Measurements from ENCODE around the gene ADAMTS15.

DNA sequence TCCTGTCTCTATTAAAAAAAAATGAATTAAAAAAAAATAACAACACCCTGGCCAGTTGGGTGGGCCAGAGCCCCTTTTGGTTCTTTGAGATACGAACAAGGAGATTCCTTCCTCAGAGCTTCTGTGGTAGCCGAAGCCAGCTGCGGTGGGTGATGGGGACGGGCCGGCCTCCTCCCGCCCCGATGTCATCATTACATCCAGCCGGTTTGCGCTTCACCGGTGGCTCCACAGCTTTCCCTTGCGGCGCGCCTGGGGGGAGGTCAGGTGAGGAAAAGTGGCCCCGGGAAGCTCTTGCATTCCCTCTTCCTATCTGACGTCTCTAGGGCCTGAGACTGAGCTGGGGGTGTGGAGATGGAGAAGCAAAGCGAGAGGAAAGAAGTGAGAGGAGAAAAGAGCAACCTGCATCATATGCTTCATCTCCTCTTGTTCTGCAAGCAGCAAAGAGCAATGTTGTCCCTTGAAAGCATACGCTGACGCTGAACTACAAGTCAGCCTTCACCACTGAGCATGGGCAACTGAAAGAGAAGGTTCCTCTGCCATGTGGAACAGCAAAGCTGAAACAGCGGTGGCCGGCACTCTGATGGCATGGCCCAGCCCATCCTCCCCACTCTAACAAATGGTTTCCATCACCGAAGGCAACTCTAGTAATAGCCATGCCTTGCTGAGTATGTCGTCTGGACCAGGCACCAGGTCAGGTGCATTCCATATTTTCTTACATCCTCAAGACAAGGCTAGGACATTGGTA lies 26.0 kb upstream of the ADAMTS15 start:
- TF ChIP-seq, protein P1, sequence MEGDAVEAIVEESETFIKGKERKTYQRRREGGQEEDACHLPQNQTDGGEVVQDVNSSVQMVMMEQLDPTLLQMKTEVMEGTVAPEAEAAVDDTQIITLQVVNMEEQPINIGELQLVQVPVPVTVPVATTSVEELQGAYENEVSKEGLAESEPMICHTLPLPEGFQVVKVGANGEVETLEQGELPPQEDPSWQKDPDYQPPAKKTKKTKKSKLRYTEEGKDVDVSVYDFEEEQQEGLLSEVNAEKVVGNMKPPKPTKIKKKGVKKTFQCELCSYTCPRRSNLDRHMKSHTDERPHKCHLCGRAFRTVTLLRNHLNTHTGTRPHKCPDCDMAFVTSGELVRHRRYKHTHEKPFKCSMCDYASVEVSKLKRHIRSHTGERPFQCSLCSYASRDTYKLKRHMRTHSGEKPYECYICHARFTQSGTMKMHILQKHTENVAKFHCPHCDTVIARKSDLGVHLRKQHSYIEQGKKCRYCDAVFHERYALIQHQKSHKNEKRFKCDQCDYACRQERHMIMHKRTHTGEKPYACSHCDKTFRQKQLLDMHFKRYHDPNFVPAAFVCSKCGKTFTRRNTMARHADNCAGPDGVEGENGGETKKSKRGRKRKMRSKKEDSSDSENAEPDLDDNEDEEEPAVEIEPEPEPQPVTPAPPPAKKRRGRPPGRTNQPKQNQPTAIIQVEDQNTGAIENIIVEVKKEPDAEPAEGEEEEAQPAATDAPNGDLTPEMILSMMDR (IDR thresholded peaks at IDR 0.05) = no peak
- TF ChIP-seq POLR2A (IDR thresholded peaks at IDR 0.05) (no peak), POLR2AphosphoS5 (IDR thresholded peaks at IDR 0.05) (no peak)

Data from breast epithelium (tissue), 3 donors.